ENCODE data around the gene SEMA5B.

Gene SEMA5B

DNA sequence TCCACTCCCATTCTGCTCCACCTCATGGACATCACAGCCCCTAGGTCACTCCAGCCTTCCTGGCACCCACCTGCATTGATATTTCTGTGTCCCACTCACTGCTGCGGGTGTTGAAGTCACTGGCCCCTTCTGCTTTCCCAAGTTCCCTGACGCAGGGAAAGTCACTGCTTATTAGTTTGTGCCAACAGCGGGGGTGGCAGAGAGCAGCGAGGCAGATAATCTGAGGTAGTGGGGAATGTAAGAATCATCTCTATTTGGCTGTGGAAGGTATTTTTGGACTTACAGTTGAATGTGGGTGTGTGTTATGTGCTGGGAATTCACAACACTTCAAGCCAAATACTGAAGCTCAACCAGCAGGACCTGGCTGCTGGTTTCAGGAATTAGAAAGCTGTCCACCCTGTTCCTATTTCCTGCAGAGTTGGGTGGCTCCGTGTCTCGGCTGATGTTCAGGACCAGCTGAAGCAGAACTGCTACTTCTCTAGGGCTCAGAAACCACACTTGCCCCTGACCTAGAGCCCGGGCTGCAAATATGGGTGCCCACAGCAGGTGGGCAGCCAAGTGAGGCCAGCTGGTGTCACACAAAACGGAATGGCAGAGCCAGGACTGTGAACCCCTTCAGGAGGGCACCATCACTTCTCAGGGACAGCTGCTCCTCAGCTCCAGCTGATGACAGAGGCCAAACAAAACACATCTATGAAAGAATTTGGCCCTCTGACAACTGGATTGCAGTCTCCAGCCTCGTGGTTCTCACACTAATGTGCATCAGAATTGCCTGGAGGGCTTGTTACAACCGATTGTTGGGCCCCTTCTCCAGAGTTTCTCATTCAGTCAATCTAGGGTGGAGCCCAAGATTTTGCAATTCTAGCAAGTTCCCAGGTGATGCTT lies 57.7 kb downstream of the SEMA5B start:
- DNase-seq (ENCODE audit: low read depth): no peak

DNA sequence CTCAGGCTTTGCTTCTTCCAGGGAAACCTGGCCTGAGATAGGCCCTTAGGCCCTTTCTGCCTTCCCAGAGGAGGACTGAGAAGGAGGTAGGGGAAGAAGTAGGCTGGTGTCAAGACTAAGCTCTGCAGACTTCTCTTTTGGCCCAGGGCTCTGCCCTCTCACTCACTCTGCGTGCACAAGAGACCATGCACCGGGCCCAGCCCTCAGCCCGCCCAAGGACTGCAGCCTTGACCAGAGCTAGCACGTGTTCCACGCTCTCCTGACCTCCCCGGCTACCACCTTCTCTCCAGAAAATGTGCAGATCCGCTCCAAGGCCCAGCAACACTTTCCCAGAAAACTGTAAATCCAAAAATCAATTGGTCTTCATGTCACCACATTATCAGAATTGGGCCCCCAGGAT lies 59.8 kb downstream of the SEMA5B start:
- DNase-seq (ENCODE audit: low read depth): no peak

DNA sequence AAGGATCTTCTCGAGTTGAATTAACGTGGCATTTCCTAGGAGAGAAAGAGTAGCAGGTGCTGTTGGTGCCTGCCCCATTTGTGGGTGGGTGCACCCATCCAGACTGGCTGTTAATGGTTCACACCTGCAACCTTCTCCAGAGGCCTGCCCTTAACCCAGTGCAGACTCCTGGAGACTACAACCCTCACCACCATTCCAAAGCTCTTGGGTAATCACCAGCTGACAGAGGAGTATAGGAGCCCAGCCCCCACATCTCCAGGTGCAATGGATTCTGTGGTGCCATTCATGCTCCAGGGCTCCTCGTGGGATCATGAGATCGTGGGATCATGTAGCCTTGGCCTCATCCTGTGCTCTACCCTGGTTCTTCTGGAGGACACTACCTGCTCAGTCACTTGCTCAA lies 60.2 kb downstream of the SEMA5B start:
- no peak for DNase-seq (ENCODE audit: low read depth)

DNA sequence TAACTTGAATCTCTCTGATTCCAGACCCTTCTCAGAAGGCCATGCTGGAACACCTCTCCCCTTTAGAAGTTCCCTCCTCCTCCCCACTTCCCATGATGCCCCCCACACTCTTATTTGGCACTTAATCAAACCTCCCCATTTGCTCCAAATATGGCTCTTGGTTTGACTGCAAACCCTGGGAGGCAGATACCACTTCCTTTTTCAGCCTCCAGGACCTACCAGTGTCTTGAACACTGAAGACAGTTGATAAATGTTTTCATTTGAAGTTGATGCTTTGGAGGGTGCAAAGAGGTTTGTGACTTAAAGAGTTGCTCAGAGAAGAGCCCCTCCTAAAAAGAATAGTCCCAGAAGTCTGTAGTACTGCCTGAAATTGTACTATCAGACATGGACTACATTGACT lies 61.5 kb downstream of the SEMA5B start:
- DNase-seq (ENCODE audit: low read depth): no peak

DNA sequence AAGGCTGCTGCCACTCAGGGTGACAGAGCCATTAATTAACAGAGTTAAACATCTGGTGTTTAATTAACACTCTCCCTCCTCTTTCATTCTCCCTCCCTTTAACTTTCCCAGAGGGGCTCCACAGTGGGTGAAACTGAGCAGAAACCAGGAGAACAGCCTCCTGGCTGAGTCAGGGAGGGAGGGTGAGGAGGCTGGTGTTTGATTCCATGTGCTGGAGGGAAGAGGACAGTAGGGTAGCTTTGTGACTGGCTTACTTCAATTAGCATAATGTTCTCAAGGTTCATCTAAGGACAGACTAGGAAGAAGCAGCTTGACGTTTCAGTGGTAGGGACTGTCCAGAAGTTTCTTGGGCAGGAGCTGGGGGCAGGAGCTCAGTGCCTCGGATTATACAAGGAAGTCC lies 62.8 kb downstream of the SEMA5B start:
- DNase-seq (ENCODE audit: low read depth): no peak

DNA sequence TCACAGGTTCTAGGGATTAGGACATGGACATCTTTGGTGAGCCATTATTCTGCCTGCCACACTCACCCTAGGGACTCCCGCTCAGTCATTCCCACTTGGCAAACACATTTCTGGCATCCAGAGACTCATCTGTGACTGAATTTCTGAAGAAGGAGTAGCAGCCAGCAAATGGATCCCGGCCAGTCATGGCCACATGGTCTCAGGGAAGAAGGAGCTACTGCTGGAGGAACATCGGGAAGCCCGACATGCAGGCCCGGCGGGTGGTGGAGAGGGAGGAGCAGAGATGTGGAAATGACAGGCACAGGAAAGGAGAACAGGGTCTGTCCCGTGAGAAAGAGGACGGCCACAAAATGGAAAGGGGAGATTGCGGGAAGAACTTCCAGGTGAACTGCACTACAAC lies 65.4 kb downstream of the SEMA5B start:
- no peak for DNase-seq (ENCODE audit: low read depth)

DNA sequence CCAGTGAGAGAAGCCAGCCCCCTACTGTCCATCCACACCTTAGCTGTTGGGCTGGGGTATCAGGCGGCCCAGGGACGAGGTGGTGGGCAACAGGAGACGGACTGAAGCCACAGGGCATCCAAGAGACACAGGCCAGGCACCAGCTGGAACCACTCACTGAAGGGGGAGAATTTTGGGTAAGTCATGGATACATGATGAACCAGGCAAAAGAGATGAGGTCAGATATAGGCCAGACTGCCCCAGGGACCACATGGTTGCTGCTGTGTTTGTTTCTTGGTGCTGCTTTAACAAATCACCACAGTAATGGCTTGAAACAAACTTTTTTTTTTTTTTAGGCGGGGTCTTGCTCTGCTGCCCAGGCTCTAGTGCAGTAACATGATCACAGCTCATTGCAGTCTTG lies 66.4 kb downstream of the SEMA5B start:
- DNase-seq (ENCODE audit: low read depth): no peak

DNA sequence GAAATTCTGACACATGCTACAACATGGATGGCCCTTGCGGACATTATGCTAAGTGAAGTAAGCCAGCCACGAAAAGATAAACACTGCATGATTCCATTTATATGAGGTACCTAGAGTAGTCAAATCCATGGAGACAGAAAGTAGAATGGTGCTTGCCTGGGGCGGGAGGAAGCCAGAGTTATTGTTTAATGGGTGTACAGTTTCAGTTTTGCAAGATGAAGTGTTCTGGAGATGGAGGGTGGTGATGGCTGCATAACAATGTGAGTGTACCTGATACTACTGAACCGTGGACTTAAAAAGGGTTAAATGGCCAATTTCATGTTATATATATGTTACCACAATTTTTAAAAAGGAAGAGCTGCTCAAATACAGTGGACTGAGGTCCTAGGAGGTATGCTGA lies 66.9 kb downstream of the SEMA5B start:
- no peak for DNase-seq (ENCODE audit: low read depth)

DNA sequence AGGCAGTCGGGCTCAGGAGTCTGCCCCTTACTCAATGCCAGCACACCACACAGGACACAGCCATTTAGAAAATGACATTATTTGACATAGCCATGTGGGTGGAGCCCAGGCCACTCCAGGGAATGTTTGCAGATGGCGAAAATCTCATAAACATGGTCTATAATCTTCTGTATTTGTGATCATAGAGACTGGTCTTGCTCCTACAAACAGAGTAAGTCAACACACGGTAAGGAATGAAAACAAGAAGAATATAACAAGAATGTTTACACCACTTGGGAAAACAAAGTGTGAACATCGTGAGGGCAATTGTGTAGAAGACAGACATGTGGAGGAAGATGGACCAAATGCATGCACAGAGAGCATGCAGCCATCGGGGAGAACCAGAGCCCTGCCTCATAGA lies 68.2 kb downstream of the SEMA5B start:
- no peak for DNase-seq (ENCODE audit: low read depth)

DNA sequence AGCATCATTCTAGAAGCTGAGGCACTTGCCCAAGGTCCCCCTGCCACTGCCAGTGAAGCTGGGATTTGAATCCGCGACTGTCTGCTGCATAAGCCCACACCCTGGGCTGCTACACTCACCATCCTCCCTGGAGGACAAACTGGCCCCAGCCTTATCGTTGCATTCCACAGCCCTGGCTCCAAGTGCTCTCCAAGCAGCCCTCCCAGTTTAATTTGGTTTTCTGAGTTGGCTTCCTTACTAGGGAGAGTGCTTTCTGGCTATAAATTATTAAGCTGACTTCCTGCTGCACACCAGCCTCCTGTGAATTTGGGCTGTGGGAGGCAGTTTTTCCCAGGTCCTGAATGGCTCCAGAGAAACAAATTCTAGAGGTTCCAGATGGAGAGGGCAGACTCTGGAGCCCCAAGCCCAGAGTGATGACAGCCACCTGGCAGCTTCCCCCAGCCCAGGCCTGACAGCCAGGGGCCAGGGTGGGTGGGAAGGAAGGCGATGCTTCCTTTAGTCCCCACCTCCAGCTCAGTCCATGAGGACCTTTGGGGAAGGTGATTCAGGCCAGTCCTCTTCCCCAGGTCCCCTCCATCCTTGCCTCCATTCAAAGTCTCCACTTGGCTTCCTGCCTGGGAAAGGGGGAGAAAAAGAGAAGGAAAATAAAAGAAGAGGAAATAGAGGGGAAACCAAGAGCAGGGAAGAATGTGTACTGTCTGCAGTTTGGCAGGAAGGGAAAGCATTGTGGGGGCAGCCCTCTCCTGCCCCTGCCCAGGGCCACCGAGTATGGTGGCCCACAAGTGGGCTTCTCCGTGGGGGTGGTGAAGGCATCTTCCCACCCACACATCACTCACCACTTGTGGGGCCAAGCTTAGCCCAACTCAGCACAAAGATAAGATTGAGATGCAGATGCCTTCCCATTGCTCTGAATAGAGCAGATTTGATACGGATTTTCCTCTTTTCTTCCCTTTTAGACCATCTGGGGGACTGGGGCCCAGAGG lies 69.6 kb downstream of the SEMA5B start:
- DNase-seq (ENCODE audit: low read depth): no peak

DNA sequence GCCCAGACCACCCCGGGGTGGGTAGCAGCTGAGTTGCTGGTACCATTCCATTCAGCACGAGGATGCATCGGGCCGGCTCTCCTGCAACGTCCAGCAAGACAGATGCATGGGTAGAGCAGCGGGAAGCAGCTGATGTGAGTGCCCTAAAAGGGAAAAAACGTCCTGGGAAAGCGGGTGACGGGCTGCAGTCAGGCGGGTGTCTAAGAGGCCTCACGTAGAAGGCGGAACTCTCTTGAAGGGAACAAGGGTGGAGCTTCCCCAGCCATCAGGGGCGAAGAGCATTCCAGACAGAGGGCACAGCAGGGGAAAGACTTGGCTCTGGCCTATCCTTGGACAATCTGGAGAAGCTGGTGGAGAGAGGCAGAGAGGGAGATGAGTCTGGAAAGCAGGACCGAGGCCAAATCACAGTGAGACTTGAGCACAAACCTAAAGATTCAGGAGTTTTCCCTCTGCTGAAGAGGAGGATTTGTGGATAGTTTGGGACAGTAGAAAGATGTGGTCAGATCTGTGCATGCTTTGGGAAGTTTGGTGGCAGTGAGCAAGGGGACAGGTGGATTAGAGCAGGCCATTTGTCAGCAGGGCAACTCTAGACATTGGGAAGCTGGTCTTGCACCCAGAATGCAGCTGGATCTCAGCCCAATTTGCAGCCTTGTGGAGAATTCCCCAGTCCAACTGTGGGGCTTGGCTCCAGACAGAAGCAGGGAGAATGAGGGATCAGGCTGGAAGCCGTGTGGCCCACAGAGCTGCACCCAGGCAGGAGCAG lies 70.7 kb downstream of the SEMA5B start:
- no peak for DNase-seq (ENCODE audit: low read depth)

DNA sequence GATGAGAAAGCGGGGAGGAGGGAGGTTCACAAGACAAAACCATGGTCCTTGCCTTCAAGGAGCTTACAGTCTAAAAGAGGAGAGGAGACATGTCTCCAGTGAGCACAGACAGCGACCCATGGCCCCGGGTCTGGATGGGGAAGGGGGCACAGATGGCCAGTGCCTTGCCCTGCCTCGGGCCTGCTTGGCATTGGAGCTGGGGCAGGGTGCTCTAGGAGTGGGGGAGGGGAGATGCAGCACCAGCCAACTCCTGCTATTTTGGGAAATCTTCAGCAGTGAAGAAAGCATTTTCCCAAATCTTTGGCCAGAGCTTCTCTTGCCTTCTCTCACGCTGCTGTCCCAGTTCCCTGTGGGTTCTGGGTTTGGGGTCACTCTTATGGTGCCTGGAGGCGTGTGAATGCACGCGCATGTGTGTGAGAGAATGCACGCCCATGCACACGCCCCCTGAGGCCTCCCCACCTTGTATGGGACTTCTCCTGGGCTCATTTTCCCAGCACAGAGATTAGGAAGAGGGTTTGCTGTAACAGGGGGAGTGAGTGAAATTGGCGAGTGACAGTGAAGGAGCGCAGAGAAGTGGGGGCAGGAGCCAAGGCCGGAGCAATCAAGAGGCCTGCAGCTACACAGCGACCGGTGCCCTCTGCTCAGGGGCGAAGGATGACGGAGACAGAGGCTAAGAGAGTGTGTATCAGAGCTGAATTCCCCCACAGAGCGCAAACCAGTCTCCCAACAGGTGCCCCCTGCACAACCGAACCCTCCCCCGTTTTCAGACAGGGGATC lies 71.5 kb downstream of the SEMA5B start:
- no peak for DNase-seq (ENCODE audit: low read depth)

DNA sequence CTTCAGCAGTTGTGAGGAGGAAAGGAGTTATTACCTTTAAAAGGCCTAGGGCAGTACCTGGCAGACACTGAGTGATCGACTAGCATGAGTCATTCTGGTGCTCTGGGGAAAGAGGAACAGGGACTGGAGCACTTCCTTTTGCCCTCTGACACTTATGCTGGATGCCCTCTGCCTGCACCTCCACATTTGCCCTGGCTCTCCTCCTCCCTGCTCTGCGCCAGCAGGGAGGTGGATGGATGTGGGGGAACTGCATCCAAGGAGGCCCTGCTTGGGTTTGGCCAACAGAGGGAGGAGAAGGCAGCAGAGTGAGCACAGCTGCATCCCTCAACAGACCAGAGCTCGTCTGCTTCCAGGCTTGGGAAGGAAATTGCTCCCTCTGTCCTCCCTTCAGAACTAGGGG lies 75.0 kb downstream of the SEMA5B start:
- DNase-seq (ENCODE audit: low read depth): no peak

DNA sequence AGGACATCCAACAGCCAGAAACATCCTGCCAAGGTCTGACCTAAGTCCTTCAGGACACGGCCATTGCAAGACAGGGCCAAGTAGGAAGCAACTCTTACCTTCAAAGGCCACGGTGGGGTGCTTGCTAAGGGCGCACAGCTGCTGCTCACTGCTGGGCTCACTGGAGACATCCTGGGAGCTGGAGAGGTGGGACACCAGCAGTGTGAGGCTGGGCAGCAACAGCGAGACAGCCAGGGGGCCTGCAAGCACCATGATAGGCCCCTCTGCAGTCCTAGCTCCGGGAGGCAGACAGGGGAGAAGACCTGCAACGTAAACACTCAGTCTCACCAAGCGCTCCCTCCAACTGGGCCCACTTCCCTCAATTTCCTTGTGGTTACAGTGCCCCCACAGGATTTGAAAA lies 79.2 kb downstream of the SEMA5B start:
- no peak for DNase-seq (ENCODE audit: low read depth)

DNA sequence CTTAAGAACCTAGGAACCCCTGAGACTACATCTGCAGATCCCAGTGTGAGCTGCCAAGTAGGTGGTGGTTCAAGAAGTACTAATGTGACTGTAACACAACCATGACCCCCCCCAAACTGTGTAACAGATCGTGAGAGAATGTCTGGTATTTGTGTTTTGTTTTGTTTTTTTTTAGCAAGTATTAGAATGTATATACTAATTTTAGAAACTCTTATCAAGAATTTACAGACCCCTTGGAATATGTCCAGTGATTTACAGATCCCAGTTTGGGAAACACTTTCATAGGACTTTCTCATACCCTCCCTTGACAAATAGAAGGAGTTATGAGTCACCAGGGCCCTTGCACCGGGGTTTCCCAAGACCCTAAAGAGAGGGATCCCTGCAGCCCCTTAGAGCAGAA lies 79.8 kb downstream of the SEMA5B start:
- DNase-seq (ENCODE audit: low read depth): no peak

DNA sequence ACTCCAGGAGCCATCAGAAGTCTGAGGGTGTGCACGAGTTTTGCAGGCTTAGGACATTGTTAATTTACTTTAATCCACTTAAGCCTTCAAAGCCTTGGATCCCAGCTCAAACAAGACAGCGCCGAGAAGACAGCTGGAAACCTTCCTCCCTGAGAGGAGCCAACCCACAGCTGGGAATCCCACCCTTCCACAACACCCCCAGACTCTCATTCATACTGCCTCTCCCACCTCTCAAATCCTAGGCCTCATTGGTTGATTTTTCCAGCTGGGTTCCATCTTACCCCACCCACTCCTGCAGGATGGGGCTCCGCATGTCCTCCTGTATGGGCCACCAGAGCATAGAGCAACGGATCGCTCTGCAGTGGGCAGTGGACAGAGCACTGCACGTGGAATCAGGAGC lies 80.4 kb downstream of the SEMA5B start:
- no peak for DNase-seq (ENCODE audit: low read depth)

DNA sequence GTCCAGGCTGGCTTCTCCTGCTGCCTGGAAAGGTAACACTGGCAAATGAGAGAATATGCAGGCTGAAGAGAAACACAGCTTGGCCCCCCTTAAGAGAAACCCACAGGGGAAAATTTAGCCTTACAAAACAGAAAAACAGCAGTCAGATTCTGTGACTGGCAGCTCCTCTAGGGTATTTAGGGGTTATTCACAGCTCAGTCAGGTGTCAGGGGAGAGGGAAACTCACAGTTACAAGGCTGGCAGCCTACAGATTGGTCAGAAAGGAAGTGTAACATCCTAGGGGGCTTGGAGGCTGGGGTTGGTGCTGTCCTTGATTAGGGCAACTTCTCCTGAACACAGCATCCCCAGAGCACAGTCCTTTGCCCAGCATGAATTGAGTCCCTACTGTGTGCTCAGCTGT lies 81.4 kb downstream of the SEMA5B start:
- no peak for DNase-seq (ENCODE audit: low read depth)

DNA sequence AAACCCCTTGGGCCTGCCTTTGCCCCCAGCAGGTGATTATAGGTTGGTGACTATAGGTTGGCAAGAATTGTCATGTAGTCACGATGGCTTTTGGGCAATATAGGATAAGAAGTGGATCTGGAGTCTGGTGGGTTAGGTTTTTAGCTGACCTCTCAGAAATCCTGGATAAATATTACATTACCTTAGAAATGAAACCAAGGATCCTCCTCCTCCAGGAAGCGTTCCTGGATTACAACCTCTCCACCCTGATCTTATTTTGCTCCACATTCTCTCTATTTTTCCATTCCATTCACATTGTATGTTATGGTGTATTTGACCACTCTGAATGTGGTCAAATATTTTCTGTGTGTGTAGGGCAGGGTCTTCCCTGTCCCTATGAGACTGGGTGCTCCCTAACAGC lies 82.3 kb downstream of the SEMA5B start:
- no peak for DNase-seq (ENCODE audit: low read depth)

DNA sequence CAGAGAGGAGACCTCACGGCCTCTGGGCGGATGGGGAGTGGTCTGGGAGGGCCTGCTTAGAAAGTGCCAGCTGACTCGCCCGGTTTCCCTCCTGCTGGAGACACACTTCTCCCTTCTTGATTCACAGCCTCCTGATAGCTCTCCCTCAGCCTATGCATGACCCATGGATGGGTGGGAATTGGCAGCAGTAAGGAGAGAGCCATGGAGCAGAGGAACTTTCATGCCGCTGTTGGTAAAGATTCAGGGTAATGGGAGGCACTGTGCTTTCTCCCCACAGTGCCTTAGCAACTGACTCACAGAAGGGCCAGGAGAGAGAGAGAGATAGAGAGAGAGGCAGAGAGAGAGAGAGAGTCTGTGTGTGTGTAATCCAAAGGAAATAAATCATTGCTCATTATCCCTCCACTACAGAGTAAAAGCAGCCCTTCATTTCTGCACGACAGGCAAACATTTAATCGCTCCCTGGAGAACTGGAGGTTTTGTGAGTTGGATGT lies 82.8 kb downstream of the SEMA5B start:
- DNase-seq (ENCODE audit: low read depth): no peak

DNA sequence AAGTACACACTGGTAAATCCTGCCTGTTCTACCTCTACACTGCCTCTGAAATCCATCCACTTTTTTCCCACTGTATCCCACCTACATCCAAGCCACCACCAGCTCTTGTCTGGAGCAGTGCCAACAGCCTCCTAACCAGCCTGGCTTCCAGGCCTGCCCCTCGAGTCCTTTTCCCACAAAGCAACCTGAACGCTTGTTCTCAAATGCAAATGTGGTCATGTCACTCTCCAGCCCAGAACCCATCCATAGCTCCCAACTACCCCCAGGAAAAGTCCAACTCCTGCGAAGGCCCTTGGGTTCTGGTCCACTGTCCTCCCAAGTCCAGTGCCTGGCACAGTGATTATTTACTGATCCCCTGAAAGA lies 83.8 kb downstream of the SEMA5B start:
- no peak for DNase-seq (ENCODE audit: low read depth)
